GM12872 (cell line): Measurements from ENCODE around the gene ZNF205.

Source experiments
- TF ChIP-seq, protein P1 (sequence below): IDR thresholded peaks from 3 replicates; pipeline ENCODE4 v1.5.1; 2011; ENCODE audit warnings: low read depth, mild to moderate bottlenecking, low read length, moderate library complexity; ENCODE audit not compliant: insufficient read depth

The ZNF205 gene

DNA sequence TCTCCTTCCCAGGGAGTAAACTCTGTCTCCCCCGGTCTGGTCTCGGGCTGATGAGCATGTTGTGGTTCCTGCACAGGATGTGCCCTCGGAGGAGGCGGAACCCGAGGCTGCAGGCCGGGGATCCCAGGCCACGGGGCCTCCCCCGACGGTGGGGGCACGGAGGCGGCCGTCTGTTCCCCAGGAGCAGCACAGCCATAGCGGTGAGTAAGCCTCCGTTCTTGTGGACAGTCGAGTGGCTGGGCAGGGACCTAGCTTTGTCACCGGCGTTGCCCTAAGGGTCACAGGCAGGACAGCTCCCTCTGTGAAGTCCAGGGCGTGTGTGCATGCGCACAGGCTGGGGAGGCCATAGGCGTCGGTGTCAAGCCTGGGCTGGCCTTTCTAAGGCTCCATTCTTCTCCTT is 26.0 kb downstream of the ZNF205 start:
- TF ChIP-seq, protein P1, sequence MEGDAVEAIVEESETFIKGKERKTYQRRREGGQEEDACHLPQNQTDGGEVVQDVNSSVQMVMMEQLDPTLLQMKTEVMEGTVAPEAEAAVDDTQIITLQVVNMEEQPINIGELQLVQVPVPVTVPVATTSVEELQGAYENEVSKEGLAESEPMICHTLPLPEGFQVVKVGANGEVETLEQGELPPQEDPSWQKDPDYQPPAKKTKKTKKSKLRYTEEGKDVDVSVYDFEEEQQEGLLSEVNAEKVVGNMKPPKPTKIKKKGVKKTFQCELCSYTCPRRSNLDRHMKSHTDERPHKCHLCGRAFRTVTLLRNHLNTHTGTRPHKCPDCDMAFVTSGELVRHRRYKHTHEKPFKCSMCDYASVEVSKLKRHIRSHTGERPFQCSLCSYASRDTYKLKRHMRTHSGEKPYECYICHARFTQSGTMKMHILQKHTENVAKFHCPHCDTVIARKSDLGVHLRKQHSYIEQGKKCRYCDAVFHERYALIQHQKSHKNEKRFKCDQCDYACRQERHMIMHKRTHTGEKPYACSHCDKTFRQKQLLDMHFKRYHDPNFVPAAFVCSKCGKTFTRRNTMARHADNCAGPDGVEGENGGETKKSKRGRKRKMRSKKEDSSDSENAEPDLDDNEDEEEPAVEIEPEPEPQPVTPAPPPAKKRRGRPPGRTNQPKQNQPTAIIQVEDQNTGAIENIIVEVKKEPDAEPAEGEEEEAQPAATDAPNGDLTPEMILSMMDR = no peak

DNA sequence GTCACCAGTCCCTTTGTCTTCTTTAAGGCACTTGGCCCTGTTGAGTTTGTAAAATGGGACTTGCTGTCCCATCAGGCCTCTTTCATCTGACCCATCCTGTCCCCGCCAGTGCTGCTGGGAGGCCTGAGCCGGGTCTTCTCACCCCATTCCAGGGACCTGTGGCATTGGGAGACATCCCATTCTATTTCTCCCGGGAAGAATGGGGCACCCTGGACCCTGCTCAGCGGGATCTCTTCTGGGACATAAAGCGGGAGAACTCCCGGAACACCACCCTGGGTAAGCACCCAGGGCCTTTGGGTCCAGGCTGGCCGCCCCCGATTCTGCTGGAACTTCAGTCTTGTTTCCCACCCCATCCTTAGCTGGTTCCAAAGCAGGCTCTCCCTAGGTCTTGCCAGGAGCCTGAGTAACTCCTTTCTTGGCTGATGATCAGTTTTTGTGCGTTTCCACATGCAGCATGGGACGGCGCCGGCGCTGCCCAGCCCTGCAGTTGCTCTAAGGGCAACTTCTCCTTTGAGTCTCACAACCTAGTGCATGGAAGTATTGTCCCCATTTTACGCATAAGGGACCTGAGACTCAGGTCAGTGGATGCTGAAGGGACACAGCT is 26.5 kb downstream of the ZNF205 start:
- TF ChIP-seq, protein P1 = no peak

DNA sequence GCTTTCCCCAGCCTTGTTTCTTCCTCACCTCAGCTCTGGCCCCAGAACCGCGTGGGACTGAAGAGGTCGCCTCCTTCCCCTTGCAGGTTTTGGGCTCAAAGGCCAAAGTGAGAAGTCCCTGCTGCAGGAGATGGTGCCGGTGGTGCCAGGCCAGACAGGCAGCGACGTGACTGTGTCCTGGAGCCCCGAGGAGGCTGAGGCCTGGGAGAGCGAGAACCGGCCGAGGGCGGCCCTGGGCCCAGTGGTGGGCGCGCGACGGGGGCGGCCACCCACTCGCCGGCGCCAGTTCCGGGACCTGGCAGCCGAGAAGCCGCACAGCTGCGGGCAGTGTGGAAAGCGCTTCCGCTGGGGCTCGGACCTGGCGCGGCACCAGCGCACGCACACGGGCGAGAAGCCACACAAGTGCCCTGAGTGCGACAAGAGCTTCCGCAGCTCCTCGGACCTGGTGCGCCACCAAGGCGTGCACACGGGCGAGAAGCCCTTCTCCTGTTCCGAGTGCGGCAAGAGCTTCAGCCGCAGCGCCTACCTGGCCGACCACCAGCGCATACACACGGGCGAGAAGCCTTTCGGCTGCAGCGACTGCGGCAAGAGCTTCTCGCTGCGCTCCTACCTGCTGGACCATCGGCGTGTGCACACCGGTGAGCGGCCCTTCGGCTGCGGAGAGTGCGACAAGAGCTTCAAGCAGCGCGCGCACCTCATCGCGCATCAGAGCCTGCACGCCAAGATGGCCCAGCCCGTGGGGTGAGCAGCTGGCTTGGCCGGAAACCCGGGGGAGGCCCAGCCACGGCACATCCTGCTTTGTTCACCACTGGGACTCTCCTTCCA is 28.4 kb downstream of the ZNF205 start:
- TF ChIP-seq, protein P1 = no peak

DNA sequence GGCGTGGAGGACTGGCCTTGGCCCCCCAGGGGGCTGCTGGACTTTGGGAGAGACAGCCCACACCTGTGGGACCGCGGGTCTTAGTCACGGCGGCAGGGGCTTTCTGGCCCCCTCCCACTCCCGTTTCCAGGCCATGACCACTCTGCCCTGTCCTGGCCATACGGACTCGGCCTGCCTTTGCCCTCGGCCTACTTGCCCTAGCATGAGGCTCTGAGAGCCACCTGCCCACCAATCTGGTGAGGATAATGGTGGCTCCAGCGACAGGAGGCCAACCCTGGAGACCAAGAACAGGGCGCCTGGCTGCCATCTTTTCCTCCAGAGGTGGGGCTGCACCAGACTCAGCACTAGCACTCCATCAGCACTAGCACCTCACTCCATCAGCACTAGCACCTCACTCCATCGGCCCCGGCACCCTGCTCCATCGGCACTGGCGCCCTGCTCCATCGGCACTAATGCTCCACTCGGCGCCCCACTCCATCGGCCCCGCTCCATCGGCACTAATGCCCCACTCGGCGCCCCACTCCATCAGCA is 29.5 kb downstream of the ZNF205 start:
- TF ChIP-seq, protein P1 = no peak

DNA sequence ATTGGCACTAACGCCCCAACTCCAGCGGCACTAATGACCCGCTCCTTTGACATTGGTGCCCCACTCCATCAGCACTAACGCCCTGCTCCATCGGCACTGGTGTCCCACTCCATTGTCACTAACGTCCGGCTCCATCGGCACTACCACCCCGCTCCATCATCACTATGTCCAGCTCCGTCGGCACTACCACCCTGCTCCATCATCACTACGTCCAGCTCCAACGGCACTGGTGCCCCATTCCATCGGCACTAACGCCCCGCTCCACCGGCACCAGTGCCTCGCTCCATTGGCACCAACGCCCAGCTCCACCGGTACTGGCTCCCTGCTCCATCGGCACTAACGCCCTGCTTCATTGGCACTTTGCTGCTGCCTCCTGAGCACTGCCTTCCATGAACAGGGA is 29.9 kb downstream of the ZNF205 start:
- TF ChIP-seq, protein P1 = no peak

DNA sequence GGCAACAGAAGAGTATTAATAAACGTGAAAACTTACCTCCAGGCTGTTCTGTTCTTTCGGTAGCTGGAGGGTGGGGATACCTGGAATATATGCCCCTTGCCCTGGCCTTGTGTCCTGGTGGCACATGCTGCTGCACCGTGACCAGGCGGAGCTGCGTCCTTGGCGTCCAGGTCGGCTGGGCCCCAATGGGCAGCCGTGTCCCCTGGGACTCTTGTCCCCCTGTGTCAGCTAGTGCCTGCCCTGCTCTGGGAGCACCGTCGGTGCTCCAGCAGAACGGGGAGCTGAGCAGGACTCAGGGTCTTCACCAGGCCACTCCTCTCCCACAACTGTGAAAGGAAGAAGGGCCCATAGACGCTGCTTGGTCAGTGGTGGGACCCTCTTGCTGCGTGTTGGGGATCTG is 30.4 kb downstream of the ZNF205 start:
- TF ChIP-seq, protein P1 = no peak

DNA sequence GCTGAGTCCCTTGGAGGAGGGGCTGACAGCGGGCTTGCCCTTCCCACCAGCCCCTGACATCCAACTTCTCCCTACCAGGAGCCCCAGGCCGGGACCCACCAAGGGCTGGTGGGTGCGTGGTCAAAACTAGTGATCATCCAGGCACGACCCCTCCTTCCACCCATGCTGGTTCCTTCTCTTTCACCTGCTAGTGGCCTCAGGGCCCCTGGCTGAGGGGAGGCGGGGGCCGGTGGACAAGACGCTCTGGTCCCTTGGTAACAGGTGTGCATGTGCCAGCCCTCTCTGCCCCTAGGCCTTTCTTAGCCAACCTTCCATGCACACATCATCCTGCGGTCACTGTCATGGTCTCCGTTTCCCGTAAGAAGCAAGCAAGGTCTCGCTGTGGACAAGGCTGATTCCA is 30.8 kb downstream of the ZNF205 start:
- TF ChIP-seq, protein P1 = no peak
